SW 1271 (cell line): ENCODE results near the gene WNT10A.
"Not testable (repeated sequence)": the region's sequence is repeated elsewhere in the genome, so short reads cannot be mapped to it uniquely, and the experiment has no call there.

Experiments
- DNase-seq, 2 experiments: peaks; one replicate each; lab custom pipeline; 2025; lab: John Stamatoyannopoulos, UW

The WNT10A gene

GRCh38 chr2:218880102-218880858 is at the start of gene WNT10A:
Gene WNT10A, plus strand, starts transcription at chr2:218880852. Its CDS starts 144 bp downstream, at chr2:218880996.
- DNase-seq: no peak

GRCh38 chr2:218831378-218831990 is 49.2 kb upstream of the WNT10A start, which contains the start of gene PRKAG3:
Gene PRKAG3, minus strand, starts transcription at chr2:218831803.
- DNase-seq: no peak

GRCh38 chr2:218832081-218832480 is 48.6 kb upstream of the WNT10A start:
- no peak for DNase-seq

GRCh38 chr2:218832520-218832919 is 48.1 kb upstream of the WNT10A start:
- peak; percentile 25 to 54 for DNase-seq

DNA sequence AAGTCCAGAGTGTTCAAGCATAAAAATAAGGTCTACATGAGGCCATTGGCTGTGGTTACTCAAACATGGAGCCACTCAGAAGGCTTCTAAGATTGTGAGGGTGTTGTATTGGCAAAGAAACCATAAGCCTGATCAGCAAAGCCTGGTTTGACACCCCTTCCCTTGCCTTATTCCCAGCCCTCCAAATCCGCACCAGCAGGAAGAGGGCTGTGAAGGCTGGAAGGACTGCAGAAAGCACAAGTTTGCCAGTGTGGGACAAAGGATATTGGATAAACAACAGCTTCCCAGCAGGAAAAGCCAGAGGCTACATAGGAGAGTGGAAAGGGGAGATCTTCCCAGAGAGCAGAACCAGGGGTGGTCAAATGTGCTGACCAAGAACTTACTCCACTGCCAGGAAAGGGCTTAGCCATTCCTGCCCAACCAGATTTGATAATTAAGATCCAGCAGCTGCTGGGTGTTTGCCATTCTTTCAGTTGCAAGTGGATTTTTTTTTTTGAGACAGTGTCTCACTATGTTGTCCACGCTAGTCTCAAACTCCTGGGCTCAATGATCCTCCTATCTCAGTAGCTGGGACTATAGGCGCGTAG is 47.5 kb upstream of the WNT10A start:
- DNase-seq: no peak

DNA sequence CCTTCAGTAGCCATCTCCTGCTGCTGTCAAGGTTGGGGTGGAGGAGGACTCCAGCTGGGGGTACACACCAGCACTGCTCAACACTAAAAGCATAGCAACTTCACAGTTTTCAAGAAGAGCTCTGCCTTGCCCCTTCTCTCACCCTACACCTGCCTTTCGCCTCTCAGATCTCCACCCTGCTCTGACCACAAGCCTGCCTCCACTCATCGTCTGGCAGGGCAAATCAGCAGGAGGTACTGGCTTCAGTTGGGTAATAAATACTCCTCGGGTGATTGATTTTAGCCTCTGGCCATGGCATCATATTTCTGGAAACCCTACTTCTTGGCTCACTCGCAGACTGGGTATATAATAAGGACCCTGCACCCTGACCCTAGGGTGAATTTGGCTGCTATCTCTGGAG is 46.0 kb upstream of the WNT10A start:
- no peak for DNase-seq

DNA sequence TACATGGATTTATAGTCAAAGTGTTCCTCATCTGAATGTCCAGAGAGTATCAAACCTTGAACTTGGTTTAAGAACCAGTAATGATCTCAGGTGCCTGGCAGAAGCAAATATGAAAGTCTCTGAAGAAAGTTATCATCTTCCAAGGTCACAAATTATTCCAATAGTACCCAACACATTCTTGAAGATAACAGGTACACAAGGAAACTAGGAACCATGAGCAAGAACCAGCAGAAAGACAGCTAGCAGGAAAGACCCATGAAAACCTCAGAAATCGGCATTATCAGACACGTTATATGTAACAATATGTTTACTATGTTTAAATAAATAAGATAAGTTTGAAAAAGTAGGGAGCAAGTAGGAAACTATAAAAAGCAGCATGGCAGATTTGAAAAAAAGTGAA is 43.2 kb upstream of the WNT10A start:
- DNase-seq: no peak

DNA sequence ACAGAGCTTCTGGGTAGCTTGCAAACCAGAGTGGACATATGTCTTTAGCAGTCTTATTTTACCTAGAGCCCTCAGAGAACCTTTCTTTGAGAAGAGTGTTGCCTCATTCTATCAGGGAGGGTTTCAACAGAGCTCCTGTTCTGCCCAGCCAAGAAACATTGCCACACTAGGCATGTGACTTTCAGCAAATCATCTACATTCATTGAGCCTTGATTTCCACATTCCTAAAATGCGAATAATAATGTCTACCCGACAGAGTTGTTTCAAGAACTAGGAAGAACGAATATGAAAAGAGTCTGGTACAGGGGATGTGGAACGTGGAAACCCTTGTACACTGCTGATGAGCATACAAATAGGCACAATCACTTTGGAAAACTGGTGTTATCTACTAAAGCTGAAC is 41.2 kb upstream of the WNT10A start:
- DNase-seq: no peak

- DNase-seq: no peak
Observed at GRCh38 chr2:218839888-218840287, 40.8 kb upstream of the WNT10A start.

GRCh38 chr2:218844334-218844733 is 36.3 kb upstream of the WNT10A start:
- DNase-seq: not testable (repeated sequence)

GRCh38 chr2:218846963-218847362 is 33.7 kb upstream of the WNT10A start:
- not testable (repeated sequence) for DNase-seq

GRCh38 chr2:218849721-218850120 is 30.9 kb upstream of the WNT10A start:
- DNase-seq: peak in 1 of 2 experiments; percentile 37

GRCh38 chr2:218850796-218851195 is 29.9 kb upstream of the WNT10A start:
- DNase-seq: no peak

GRCh38 chr2:218851286-218851685 is 29.4 kb upstream of the WNT10A start:
- DNase-seq: no peak

DNA sequence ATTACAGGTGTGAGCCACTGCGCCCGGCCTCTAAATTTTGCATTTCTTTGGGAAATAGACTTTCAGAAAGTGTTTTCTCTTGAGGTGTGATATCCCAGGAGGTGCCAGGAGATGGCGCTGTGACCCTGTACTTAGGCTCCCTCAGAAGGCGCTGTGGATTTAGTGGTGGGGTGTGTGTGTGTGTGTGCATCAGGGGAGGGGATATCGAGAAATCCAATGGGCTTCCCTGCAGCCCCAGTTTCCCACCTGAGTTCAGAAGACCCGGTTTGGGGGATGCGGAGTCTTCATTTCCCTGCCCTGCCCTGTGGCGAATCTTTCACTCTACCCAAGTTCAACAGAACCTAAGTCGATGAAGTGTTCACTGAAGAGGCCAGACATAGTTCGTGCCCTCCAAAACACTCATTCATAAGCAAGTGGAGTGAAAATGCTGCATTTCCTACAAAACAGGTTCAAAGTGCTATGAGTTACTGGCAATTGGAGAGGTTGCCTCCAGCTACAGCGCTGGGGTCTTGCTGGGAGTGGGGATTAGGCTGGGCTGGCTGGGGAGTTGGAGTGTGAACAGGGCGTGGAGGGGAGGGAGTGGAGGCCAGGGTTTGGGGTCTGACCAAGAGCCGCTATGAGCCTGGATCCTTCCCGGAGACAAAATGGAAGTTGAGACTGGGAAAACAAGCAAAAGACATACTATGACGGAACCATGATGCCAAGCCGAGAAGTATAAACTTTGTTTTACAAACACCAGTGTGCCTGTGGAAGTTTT is 27.6 kb upstream of the WNT10A start:
- DNase-seq: peak in 1 of 2 experiments; percentile 47

- no peak for DNase-seq
Observed at GRCh38 chr2:218853766-218854165, 26.9 kb upstream of the WNT10A start.

GRCh38 chr2:218854860-218855259 is 25.8 kb upstream of the WNT10A start:
- no peak for DNase-seq

DNA sequence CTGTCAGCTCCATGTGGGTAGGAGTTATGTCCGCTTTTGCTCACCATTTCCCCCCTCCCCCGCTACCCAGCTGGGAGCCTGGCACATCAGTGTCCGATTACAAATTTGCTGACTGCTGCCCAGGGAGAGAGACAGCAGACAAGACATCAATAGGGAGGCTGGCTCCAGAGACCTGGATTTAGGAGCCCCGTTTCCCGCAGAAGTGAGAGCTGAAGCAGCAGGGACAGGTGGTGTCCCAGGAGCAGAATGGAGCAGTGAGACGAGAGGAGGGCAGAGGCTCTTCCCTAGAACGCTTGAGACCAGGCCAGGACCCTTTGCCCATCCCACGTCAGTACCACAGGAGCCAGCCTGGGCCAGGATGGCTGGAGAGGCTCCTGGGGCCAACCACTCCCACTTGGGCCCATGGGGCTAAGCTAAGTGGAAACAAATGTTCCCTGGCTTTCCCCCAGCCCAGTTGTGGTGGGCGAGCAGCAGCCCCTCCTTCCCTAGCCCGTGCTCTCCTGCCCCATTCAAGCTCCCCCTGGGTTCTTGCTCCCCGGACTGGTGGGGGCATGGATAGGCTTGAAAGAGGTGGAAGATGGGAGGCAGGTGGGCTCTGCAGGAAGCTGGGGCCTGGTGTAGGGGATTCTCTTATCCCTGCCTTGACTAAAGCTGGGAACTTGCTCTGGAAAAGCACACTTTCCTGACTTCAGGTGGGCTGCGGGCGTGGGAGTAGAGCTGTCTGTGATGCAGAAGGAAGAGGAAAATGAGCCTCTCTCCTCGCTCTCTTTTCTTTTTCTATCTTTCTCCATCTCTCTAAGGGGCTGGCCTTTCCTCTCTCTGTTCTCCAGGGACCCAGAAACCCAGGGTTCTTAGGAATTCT is 25.1 kb upstream of the WNT10A start:
- DNase-seq: no peak

GRCh38 chr2:218856167-218856895 is 24.3 kb upstream of the WNT10A start:
- DNase-seq: no peak

- DNase-seq: no peak
Observed at GRCh38 chr2:218856896-218857243, 23.8 kb upstream of the WNT10A start.
